ENCODE data around the gene MESP2. TPM values are rescaled to one million over a fixed set of nuclear protein-coding genes. Genes with fewer than 3 reads are reported as not detected.

Gene MESP2
- total RNA-seq, 1 experiment from 2014 or later, result 0.26 TPM

DNA sequence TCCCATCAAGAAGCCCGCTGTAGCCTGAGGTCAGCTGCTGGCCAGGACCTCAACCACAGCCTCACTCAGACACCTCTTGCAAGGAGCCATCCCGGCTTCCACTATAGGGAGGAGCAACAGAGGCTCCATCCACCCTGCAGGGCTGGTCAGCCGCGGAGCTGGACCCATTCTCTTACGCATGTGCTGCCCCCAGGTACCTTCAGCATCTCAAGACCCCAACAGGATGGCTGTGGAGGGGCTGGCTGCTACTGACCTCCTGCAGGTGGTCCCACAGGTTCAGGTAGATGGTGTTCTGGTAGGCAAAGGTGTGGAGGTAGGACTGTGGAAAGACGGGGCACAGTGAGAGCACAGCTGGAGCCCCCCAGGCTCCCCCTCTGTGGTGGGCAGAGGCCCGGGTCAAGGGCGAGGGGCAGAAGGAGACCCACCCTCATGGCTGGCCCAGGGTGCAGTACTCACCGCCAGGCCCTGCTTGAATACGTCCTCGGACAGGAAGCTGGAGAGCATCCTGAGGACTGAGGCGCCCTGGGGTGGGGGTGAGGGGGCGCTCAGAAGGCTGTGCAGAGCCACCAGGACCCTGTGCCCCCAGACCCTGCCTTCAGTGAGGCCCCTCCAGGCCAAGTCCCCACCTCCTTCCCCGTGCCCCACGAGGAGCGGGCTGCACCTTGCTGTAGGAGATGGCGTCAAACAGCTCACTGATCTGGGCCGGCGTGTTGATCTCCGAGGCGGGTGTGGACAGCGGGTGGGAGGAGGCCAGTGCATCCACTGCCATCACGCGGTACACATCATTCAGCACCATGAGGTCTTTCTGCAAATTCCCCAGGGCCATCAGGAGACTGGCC lies 27.1 kb downstream of the MESP2 start:
- Histone ChIP-seq H3K9me3 (ENCODE audit: low read depth, low read length, poor library complexity, severe bottlenecking) (no peaks in the 10 kb centered on the region), H3K27ac (ENCODE audit: low read depth, low read length, poor library complexity, severe bottlenecking) (no peak overlapping the region), H3K4me3 (ENCODE audit: low read depth, low read length, poor library complexity, severe bottlenecking) (no peak overlapping the region), H3K36me3 (ENCODE audit: insufficient read depth, low read length, poor library complexity, severe bottlenecking) (no peaks in the 10 kb centered on the region), H3K4me1 (ENCODE audit: insufficient read depth, low read length, poor library complexity, severe bottlenecking) (no peaks in the 10 kb centered on the region), H3K27me3 (replicated peaks; ENCODE audit: insufficient read depth, low read depth, low read length, poor library complexity) (no peaks in the 10 kb centered on the region)
- no TSS peak for BruUV-seq (replicated peaks)
- intact Hi-C loops (cut with micrococcal nuclease; ENCODE audit: unreplicated experiment), result no loop called here
- ChIA-PET CTCF (no interaction called here), POLR2A (ENCODE audit: low non-redundant PET) (no interaction called here)
- TF ChIP-seq EZH2 (IDR thresholded peaks at IDR 0.05; ENCODE audit: borderline replicate concordance, low read depth, low read length, poor library complexity, severe bottlenecking) (no peak), CTCF (conservative IDR thresholded peaks at IDR 0.05; ENCODE audit: low read depth, low read length) (no peak)
- DNase-seq (ENCODE audit: low spot score), result no peak

- no peak for TF ChIP-seq CTCF (conservative IDR thresholded peaks at IDR 0.05; ENCODE audit: low read depth, low read length)
- TF ChIP-seq EZH2 (IDR thresholded peaks at IDR 0.05; ENCODE audit: borderline replicate concordance, low read depth, low read length, poor library complexity, severe bottlenecking), result no peak
- no peaks in the 10 kb centered on the region for H3K27me3 ChIP-seq (replicated peaks; ENCODE audit: insufficient read depth, low read depth, low read length, poor library complexity)
- H3K27ac ChIP-seq (ENCODE audit: low read depth, low read length, poor library complexity, severe bottlenecking), result no peak overlapping the region
- POLR2A ChIA-PET (ENCODE audit: low non-redundant PET), result no interaction called here
- intact Hi-C loops (cut with micrococcal nuclease; ENCODE audit: unreplicated experiment), result no loop called here
- no peaks in the 10 kb centered on the region for H3K4me1 ChIP-seq (ENCODE audit: insufficient read depth, low read length, poor library complexity, severe bottlenecking)
- no TSS peak for BruUV-seq (replicated peaks)
- H3K4me3 ChIP-seq (ENCODE audit: low read depth, low read length, poor library complexity, severe bottlenecking), result no peak overlapping the region
- H3K9me3 ChIP-seq (ENCODE audit: low read depth, low read length, poor library complexity, severe bottlenecking), result no peaks in the 10 kb centered on the region
- no peaks in the 10 kb centered on the region for H3K36me3 ChIP-seq (ENCODE audit: insufficient read depth, low read length, poor library complexity, severe bottlenecking)
- no peak for DNase-seq (ENCODE audit: low spot score)
- CTCF ChIA-PET, result no interaction called here
These were observed 28.0 kb downstream of the MESP2 start for GRCh38 chr15:89803941-89804800.

DNA sequence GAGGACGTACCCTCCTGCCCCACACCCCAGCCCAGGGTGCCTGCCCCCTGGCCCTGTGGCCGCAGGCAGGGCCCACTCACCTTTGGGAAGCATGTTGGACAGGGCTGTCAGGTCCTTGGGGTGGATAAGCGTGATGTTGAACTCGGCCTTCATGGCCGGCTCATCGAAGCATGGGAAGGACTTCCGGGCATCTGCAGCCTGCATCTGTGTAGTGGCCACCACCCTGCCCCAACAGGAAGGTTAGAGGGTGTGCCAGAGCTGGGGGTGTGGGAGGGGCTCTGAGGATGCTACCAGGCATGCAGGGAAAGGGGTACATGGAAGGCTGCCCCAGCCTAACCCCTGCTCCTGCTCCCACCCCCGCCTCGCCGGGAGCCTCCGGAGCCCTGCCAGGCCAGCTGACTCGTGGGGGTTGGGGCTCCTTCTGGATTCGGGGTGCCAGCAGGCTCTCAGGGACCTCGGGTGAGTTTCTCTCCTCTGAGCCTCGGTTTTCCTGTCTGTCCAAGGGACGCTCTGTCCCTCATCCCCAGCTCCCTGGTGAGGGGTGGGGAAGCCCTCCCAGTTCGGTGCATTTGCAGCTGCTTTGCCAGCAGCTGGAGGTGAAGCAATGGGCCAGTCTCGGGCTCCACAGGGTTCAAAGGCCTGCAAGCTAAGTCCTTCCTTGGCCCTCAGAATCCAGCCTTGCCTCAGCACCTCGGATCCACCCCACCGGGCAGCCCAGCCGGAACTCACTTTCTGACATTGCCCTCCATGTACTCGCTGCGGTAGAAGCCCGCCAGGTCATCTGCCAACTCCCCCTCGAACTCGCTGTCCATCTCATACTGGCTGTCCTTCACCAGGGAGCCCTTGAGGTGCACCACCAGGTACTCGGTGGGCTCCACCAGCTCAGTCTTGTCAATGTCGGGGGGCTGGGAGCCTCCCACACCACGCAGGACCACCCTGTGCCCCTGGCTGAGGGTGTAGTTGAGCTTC lies 29.4 kb downstream of the MESP2 start:
- ChIA-PET CTCF (no interaction called here), POLR2A (ENCODE audit: low non-redundant PET) (interaction anchor here (0.5 kb wide), 1 partner anchor 599 kb away, joined by 3 read pairs; no protein-coding TSS in a partner anchor)
- intact Hi-C loops (cut with micrococcal nuclease; ENCODE audit: unreplicated experiment), result no loop called here
- TF ChIP-seq CTCF (conservative IDR thresholded peaks at IDR 0.05; ENCODE audit: low read depth, low read length), result no peak
- no peak for TF ChIP-seq EZH2 (IDR thresholded peaks at IDR 0.05; ENCODE audit: borderline replicate concordance, low read depth, low read length, poor library complexity, severe bottlenecking)
- BruUV-seq (replicated peaks), result no TSS peak
- Histone ChIP-seq H3K9me3 (ENCODE audit: low read depth, low read length, poor library complexity, severe bottlenecking) (no peaks in the 10 kb centered on the region), H3K4me1 (ENCODE audit: insufficient read depth, low read length, poor library complexity, severe bottlenecking) (no peaks in the 10 kb centered on the region), H3K4me3 (ENCODE audit: low read depth, low read length, poor library complexity, severe bottlenecking) (no peak overlapping the region), H3K36me3 (ENCODE audit: insufficient read depth, low read length, poor library complexity, severe bottlenecking) (no peaks in the 10 kb centered on the region), H3K27ac (ENCODE audit: low read depth, low read length, poor library complexity, severe bottlenecking) (no peak overlapping the region), H3K27me3 (replicated peaks; ENCODE audit: insufficient read depth, low read depth, low read length, poor library complexity) (no peaks in the 10 kb centered on the region)
- no peak for DNase-seq (ENCODE audit: low spot score)

Measured in A673 (cell line).